ENCODE measurements around the gene GRIP2.
A peak's percentile ranks its signal among the peaks of the same experiment; 100 is the strongest.

The GRIP2 gene

GRCh38 chr3:14511623-14512280, 28.4 kb downstream of the GRIP2 start:
- H3K4me3 ChIP-seq (ENCODE audit: low read length): no peak overlapping the region
- DNase-seq (ENCODE audit: low read depth): no peak

GRCh38 chr3:14510838-14511622, 29.1 kb downstream of the GRIP2 start:
- TF ChIP-seq CTCF (IDR thresholded peaks at IDR 0.05; ENCODE audit: insufficient read depth, low read depth, low read length, missing control alignments): no peak
- DNase-seq (ENCODE audit: low read depth): no peak
- H3K4me3 ChIP-seq (ENCODE audit: low read length): no peak overlapping the region

More at GRCh38 chr3:14511623-14512280, 28.4 kb downstream of the GRIP2 start:
- TF ChIP-seq CTCF (IDR thresholded peaks at IDR 0.05; ENCODE audit: insufficient read depth, low read depth, low read length, missing control alignments): no peak

- DNase-seq (ENCODE audit: low read depth): no peak
- H3K4me3 ChIP-seq (ENCODE audit: low read length): no peak overlapping the region
- no peak for TF ChIP-seq CTCF (IDR thresholded peaks at IDR 0.05; ENCODE audit: insufficient read depth, low read depth, low read length, missing control alignments)
Measured at GRCh38 chr3:14509796-14510100, 30.4 kb downstream of the GRIP2 start.

GRCh38 chr3:14508966-14509795, 31.0 kb downstream of the GRIP2 start:
- TF ChIP-seq CTCF (IDR thresholded peaks at IDR 0.05; ENCODE audit: insufficient read depth, low read depth, low read length, missing control alignments): peak; percentile 82
- peak; percentile 47 for DNase-seq (ENCODE audit: low read depth)
- H3K4me3 ChIP-seq (ENCODE audit: low read length): no peak overlapping the region

- DNase-seq (ENCODE audit: low read depth): no peak
- no peak overlapping the region for H3K4me3 ChIP-seq (ENCODE audit: low read length)
- no peak for TF ChIP-seq CTCF (IDR thresholded peaks at IDR 0.05; ENCODE audit: insufficient read depth, low read depth, low read length, missing control alignments)
Measured at GRCh38 chr3:14508505-14508819, 31.7 kb downstream of the GRIP2 start.

GRCh38 chr3:14507757-14508504, 32.2 kb downstream of the GRIP2 start:
- no peak overlapping the region for H3K4me3 ChIP-seq (ENCODE audit: low read length)
- TF ChIP-seq CTCF (IDR thresholded peaks at IDR 0.05; ENCODE audit: insufficient read depth, low read depth, low read length, missing control alignments): no peak
- no peak for DNase-seq (ENCODE audit: low read depth)
